ENCODE data around the gene RHBDD3.

Gene RHBDD3

GRCh38 chr22:29216011-29216872 is 51.5 kb downstream of the RHBDD3 start:
- no peak overlapping the region for H3K27ac ChIP-seq
- TF ChIP-seq CTCF (conservative IDR thresholded peaks at IDR 0.05) = no peak

- no peak overlapping the region for H3K27ac ChIP-seq
- TF ChIP-seq CTCF (conservative IDR thresholded peaks at IDR 0.05) = no peak
These were observed 52.5 kb downstream of the RHBDD3 start for GRCh38 chr22:29215012-29215860.

- TF ChIP-seq CTCF (conservative IDR thresholded peaks at IDR 0.05) = no peak
- no peak overlapping the region for H3K27ac ChIP-seq
These were observed 53.5 kb downstream of the RHBDD3 start for GRCh38 chr22:29214232-29214631.

- TF ChIP-seq CTCF (conservative IDR thresholded peaks at IDR 0.05) = no peak
- no peak overlapping the region for H3K27ac ChIP-seq
These were observed 54.3 kb downstream of the RHBDD3 start for GRCh38 chr22:29213493-29213892.

- H3K27ac ChIP-seq = no peak overlapping the region
- no peak for TF ChIP-seq CTCF (conservative IDR thresholded peaks at IDR 0.05)
These were observed 55.0 kb downstream of the RHBDD3 start for GRCh38 chr22:29212743-29213142.

- TF ChIP-seq CTCF (conservative IDR thresholded peaks at IDR 0.05) = no peak
- H3K27ac ChIP-seq = no peak overlapping the region
These were observed 56.3 kb downstream of the RHBDD3 start for GRCh38 chr22:29211466-29211865.

GRCh38 chr22:29211066-29211465 is 56.7 kb downstream of the RHBDD3 start:
- no peak for TF ChIP-seq CTCF (conservative IDR thresholded peaks at IDR 0.05)
- no peak overlapping the region for H3K27ac ChIP-seq

All from VCaP (cell line).